SK-N-SH treated with all-trans-retinoic acid at 6 μM for 48 hours (cell line): ENCODE results near the gene CD38.

ENCODE experiments used
- ATAC-seq: fragments of 200-7000 bp; cut with Tn5 transposase; 3 replicates; pipeline ENCODE4 v1.9.1; 2020; ENCODE audit warnings: mild to moderate bottlenecking, moderate library complexity
- ARNTL ChIP-seq: fragments of 450-650 bp; formaldehyde crosslinking; IDR thresholded peaks from 2 replicates; pipeline ENCODE4 v1.5.0; 2020; ENCODE audit warnings: low read depth, mild to moderate bottlenecking, moderate library complexity, borderline replicate concordance
- BACH2 ChIP-seq: fragments of 250-450 bp; sonication (Bioruptor Pico); IDR thresholded peaks from 2 replicates; pipeline ENCODE4 v1.9.0; 2021; ENCODE audit warnings: mild to moderate bottlenecking, borderline replicate concordance
- CREB5 ChIP-seq: fragments of 250-450 bp; sonication (Bioruptor Pico); IDR thresholded peaks from 2 replicates; pipeline ENCODE4 v1.5.1; 2020; ENCODE audit warnings: low read depth, mild to moderate bottlenecking, moderate library complexity
- CSDC2 ChIP-seq: fragments of 250-450 bp; sonication (Bioruptor Pico); IDR thresholded peaks from 2 replicates; pipeline ENCODE4 v1.5.0; 2020; ENCODE audit warnings: mild to moderate bottlenecking, moderate library complexity
- GLIS3 ChIP-seq: fragments of 250-450 bp; sonication (Bioruptor Pico); IDR thresholded peaks from 2 replicates; pipeline ENCODE4 v1.5.0; 2020; ENCODE audit warnings: mild to moderate bottlenecking, moderate library complexity
- ISL1 ChIP-seq: fragments of 250-450 bp; sonication (Bioruptor Pico); IDR thresholded peaks from 2 replicates; pipeline ENCODE4 v2.1.2; 2022; ENCODE audit warnings: mild to moderate bottlenecking, moderate library complexity
- OSR1 ChIP-seq: fragments of 250-450 bp; sonication (Bioruptor Pico); IDR thresholded peaks from 2 replicates; pipeline ENCODE4 v1.8.0; 2022; ENCODE audit warnings: moderate library complexity, mild to moderate bottlenecking, inconsistent platforms
- PATZ1 ChIP-seq: fragments of 250-450 bp; sonication (Bioruptor Pico); IDR thresholded peaks from 2 replicates; pipeline ENCODE4 v1.8.0; 2020; ENCODE audit warnings: mild to moderate bottlenecking, moderate library complexity, borderline replicate concordance
- PPARA ChIP-seq: fragments of 250-450 bp; sonication (Bioruptor Pico); IDR thresholded peaks from 2 replicates; pipeline ENCODE4 v1.5.0; 2020; ENCODE audit warnings: mild to moderate bottlenecking, borderline replicate concordance
- RARB ChIP-seq: fragments of 250-450 bp; sonication (Bioruptor Pico); IDR thresholded peaks from 2 replicates; pipeline ENCODE4 v1.8.0; 2021; ENCODE audit warnings: mild to moderate bottlenecking, moderate library complexity
- SNAI2 ChIP-seq: fragments of 250-450 bp; sonication (Bioruptor Pico); IDR thresholded peaks from 2 replicates; pipeline ENCODE4 v1.5.0; 2020; ENCODE audit warnings: mild to moderate bottlenecking, moderate library complexity
- TCF4 ChIP-seq: fragments of 250-450 bp; sonication (Bioruptor Pico); IDR thresholded peaks from 2 replicates; pipeline ENCODE4 v1.8.0; 2021; ENCODE audit warnings: mild to moderate bottlenecking, moderate library complexity, borderline replicate concordance
- TOX ChIP-seq: fragments of 250-450 bp; sonication (Bioruptor Pico); IDR thresholded peaks from 2 replicates; pipeline ENCODE4 v1.8.0; 2021; ENCODE audit warnings: mild to moderate bottlenecking, moderate library complexity, borderline replicate concordance
- ZFP3 ChIP-seq: fragments of 250-450 bp; sonication (Bioruptor Pico); IDR thresholded peaks from 2 replicates; pipeline ENCODE4 v1.5.0; 2020; ENCODE audit warnings: mild to moderate bottlenecking, moderate library complexity
- ZFP30 ChIP-seq: fragments of 450-650 bp; formaldehyde crosslinking; IDR thresholded peaks from 2 replicates; pipeline ENCODE4 v1.5.0; 2022; ENCODE audit warnings: mild to moderate bottlenecking, moderate library complexity
- ZNF565 ChIP-seq: fragments of 450-650 bp; formaldehyde crosslinking; conservative IDR thresholded peaks from 2 replicates; pipeline ENCODE4 v1.5.0; 2020; ENCODE audit warnings: low read depth, mild to moderate bottlenecking, moderate library complexity
- ZNF70 ChIP-seq: fragments of 450-650 bp; formaldehyde crosslinking; IDR thresholded peaks from 2 replicates; pipeline ENCODE4 v1.5.0; 2020; ENCODE audit warnings: mild to moderate bottlenecking, moderate library complexity
- TF ChIP-seq, protein P1 (sequence below): fragments of 250-450 bp; sonication (Bioruptor Pico); IDR thresholded peaks from 2 replicates; pipeline ENCODE4 v1.5.0; 2020; ENCODE audit warnings: mild to moderate bottlenecking, moderate library complexity
- TF ChIP-seq, protein P2 (sequence below): fragments of 250-450 bp; sonication (Bioruptor Pico); IDR thresholded peaks from 2 replicates; pipeline ENCODE4 v1.5.1; 2021; ENCODE audit warnings: mild to moderate bottlenecking, moderate library complexity
- TF ChIP-seq, protein P3 (sequence below): fragments of 250-450 bp; sonication (Bioruptor Pico); IDR thresholded peaks from 2 replicates; pipeline ENCODE4 v1.8.0; 2021; ENCODE audit warnings: low read depth, mild to moderate bottlenecking, moderate library complexity, borderline replicate concordance

CD38 gene

DNA sequence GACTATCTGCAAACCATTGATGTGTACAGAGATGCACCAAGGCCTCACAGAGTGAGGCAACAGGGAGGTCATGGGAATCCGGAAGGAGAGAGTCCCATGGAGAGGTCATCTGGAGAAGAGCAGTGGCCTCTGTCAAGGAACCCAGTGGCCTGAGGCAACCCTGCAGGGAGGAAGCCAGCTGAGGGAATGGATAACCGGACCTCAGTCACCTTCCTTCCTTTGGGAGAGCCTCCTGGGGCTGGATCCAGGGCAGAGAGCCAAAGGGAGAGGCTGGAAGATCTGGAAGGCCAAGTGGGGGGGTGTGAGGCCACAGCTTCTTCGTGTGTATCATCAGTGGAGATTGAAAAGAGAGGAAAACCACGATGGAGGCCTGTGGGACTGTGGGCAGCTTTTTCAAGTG lies 24.3 kb upstream of the CD38 start:
- TF ChIP-seq CSDC2 (CRISPR knock-in tag) = no peak
- no peak for TF ChIP-seq TOX (CRISPR knock-in tag)
- TF ChIP-seq, protein P1, sequence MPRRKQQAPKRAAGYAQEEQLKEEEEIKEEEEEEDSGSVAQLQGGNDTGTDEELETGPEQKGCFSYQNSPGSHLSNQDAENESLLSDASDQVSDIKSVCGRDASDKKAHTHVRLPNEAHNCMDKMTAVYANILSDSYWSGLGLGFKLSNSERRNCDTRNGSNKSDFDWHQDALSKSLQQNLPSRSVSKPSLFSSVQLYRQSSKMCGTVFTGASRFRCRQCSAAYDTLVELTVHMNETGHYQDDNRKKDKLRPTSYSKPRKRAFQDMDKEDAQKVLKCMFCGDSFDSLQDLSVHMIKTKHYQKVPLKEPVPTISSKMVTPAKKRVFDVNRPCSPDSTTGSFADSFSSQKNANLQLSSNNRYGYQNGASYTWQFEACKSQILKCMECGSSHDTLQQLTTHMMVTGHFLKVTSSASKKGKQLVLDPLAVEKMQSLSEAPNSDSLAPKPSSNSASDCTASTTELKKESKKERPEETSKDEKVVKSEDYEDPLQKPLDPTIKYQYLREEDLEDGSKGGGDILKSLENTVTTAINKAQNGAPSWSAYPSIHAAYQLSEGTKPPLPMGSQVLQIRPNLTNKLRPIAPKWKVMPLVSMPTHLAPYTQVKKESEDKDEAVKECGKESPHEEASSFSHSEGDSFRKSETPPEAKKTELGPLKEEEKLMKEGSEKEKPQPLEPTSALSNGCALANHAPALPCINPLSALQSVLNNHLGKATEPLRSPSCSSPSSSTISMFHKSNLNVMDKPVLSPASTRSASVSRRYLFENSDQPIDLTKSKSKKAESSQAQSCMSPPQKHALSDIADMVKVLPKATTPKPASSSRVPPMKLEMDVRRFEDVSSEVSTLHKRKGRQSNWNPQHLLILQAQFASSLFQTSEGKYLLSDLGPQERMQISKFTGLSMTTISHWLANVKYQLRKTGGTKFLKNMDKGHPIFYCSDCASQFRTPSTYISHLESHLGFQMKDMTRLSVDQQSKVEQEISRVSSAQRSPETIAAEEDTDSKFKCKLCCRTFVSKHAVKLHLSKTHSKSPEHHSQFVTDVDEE (CRISPR knock-in tag) = no peak
- no peak for TF ChIP-seq PPARA (CRISPR knock-in tag)
- TF ChIP-seq ZNF70 (CRISPR knock-in tag) = no peak
- no peak for TF ChIP-seq SNAI2 (CRISPR knock-in tag)
- TF ChIP-seq RARB = no peak
- no peak for TF ChIP-seq ZNF565
- TF ChIP-seq ZFP3 (CRISPR knock-in tag) = no peak
- TF ChIP-seq, protein P2, sequence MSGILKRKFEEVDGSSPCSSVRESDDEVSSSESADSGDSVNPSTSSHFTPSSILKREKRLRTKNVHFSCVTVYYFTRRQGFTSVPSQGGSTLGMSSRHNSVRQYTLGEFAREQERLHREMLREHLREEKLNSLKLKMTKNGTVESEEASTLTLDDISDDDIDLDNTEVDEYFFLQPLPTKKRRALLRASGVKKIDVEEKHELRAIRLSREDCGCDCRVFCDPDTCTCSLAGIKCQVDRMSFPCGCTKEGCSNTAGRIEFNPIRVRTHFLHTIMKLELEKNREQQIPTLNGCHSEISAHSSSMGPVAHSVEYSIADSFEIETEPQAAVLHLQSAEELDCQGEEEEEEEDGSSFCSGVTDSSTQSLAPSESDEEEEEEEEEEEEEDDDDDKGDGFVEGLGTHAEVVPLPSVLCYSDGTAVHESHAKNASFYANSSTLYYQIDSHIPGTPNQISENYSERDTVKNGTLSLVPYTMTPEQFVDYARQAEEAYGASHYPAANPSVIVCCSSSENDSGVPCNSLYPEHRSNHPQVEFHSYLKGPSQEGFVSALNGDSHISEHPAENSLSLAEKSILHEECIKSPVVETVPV (CRISPR knock-in tag) = no peak

DNA sequence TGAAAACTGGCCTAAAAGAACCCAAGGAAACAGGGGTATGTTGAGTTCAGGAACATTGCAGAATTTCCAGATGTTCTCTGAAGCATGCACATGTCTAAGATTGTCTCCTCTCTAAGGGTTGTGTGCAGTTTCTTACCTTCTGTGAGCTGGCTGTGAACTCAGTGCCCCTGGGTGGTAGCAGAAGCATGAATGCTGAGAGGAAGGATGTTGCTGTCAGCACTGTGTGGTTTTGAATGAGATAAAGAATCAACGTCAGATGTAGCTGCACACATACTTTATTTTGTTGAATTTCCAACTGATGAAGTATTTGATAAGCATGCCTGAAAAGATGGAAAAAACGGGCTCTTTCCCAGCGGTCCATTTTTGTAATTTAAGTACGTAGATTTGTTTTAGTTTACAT lies 23.8 kb upstream of the CD38 start:
- ATAC-seq = no peak
- TF ChIP-seq GLIS3 (CRISPR knock-in tag) (no peak), SNAI2 (CRISPR knock-in tag) (no peak), ARNTL (CRISPR knock-in tag) (no peak), ZNF565 (no peak), RARB (no peak), TCF4 (CRISPR knock-in tag) (no peak), PATZ1 (CRISPR knock-in tag) (no peak), ISL1 (CRISPR knock-in tag) (no peak), TOX (CRISPR knock-in tag) (no peak), BACH2 (no peak), CSDC2 (CRISPR knock-in tag) (no peak), CREB5 (CRISPR knock-in tag) (no peak), OSR1 (no peak), ZFP30 (no peak)
- TF ChIP-seq, protein P2 (CRISPR knock-in tag) = no peak
- TF ChIP-seq, protein P3, sequence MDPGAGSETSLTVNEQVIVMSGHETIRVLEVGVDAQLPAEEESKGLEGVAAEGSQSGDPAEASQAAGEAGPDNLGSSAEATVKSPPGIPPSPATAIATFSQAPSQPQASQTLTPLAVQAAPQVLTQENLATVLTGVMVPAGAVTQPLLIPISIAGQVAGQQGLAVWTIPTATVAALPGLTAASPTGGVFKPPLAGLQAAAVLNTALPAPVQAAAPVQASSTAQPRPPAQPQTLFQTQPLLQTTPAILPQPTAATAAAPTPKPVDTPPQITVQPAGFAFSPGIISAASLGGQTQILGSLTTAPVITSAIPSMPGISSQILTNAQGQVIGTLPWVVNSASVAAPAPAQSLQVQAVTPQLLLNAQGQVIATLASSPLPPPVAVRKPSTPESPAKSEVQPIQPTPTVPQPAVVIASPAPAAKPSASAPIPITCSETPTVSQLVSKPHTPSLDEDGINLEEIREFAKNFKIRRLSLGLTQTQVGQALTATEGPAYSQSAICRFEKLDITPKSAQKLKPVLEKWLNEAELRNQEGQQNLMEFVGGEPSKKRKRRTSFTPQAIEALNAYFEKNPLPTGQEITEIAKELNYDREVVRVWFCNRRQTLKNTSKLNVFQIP = no peak
- TF ChIP-seq, protein P1 (CRISPR knock-in tag) = no peak

More for the DNA sequence above, 24.3 kb upstream of the CD38 start:
- no peak for ATAC-seq
